Mammary epithelial cell (primary cell): ENCODE data around the gene MYO3B.

Source experiments
- CTCF ChIP-seq, 2 donors: IDR thresholded peaks in 1 of 2; conservative IDR thresholded peaks in 1 of 2; 2 replicates each; pipeline ENCODE4 v1.5.1; 2011 to 2012; ENCODE audit warnings: inconsistent platforms in 2 of 2, low read length in 2 of 2, mild to moderate bottlenecking in 2 of 2, control low read depth in 1 of 2, low read depth in 1 of 2; ENCODE audit not compliant: insufficient read depth in 1 of 2; ENCODE audit errors: extremely low read depth in 1 of 2
- EZH2 ChIP-seq: IDR thresholded peaks from 2 replicates; pipeline ENCODE4 v1.6.1; 2012; ENCODE audit warnings: low read length, inconsistent platforms, borderline replicate concordance

GRCh38 chr2:170503971-170504809, 326.2 kb downstream of the MYO3B start:
- TF ChIP-seq CTCF (conservative IDR thresholded peaks at IDR 0.05 in 1 of 2, IDR thresholded peaks at IDR 0.05 in 1 of 2; ENCODE audit: extremely low read depth in 1 of 2, insufficient read depth in 1 of 2, low read depth in 1 of 2, low read length in 2 of 2): no peak
- TF ChIP-seq EZH2: no peak
